Memory B cell (primary cell): ENCODE data around the gene CHD2.

Source experiments
- ATAC-seq: fragments of 150-1000 bp; cut with Tn5 transposase; 2 replicates; pipeline ENCODE4 v1.10.0; 2021; ENCODE audit warnings: low read depth, mild to moderate bottlenecking, moderate library complexity
- DNase-seq, 2 donors: peaks; one replicate each; pipeline ENCODE4 v3.0.0; 2022; ENCODE audit warnings: low spot score in 2 of 2
- H3K27ac Mint-ChIP-seq: one replicate; pipeline ENCODE4 v1.8.0; 2022; ENCODE audit warnings: mild to moderate bottlenecking, moderate library complexity, mixed read lengths
- H3K27me3 Mint-ChIP-seq: one replicate; pipeline ENCODE4 v1.8.0; 2022; ENCODE audit warnings: mixed read lengths
- H3K36me3 Mint-ChIP-seq: one replicate; pipeline ENCODE4 v1.8.0; 2022; ENCODE audit warnings: mild to moderate bottlenecking, mixed read lengths
- H3K4me1 Mint-ChIP-seq: one replicate; pipeline ENCODE4 v1.8.0; 2022; ENCODE audit warnings: mixed read lengths
- H3K4me3 Mint-ChIP-seq: one replicate; pipeline ENCODE4 v1.8.0; 2022; ENCODE audit warnings: mild to moderate bottlenecking, moderate library complexity, mixed read lengths
- H3K9me3 Mint-ChIP-seq: one replicate; pipeline ENCODE4 v1.8.0; 2022; ENCODE audit warnings: mixed read lengths

CHD2 gene

GRCh38 chr15:92881802-92882696 lies 18.1 kb upstream of the CHD2 start:
- Mint-ChIP-seq H3K27me3 (no peaks in the 10 kb centered on the region), H3K36me3 (peaks cover 8% of the 10 kb centered on the region), H3K4me3 (peak overlapping the region; percentile 76), H3K27ac (peak overlapping the region; percentile 91), H3K4me1 (peaks cover 18% of the 10 kb centered on the region), H3K9me3 (no peaks in the 10 kb centered on the region)
- DNase-seq (peak; percentile 91 to 95), ATAC-seq (peak; percentile 87)

- Mint-ChIP-seq H3K36me3 (peaks cover 12% of the 10 kb centered on the region), H3K4me1 (peaks cover 20% of the 10 kb centered on the region), H3K9me3 (no peaks in the 10 kb centered on the region)
Measured at GRCh38 chr15:92882697-92883162, 17.4 kb upstream of the CHD2 start.

GRCh38 chr15:92883163-92883875 lies 16.8 kb upstream of the CHD2 start:
- Mint-ChIP-seq H3K4me3 (peak overlapping the region; percentile 97), H3K4me1 (peaks cover 19% of the 10 kb centered on the region), H3K27me3 (no peaks in the 10 kb centered on the region), H3K27ac (peak overlapping the region; percentile 91), H3K36me3 (peaks cover 12% of the 10 kb centered on the region), H3K9me3 (no peaks in the 10 kb centered on the region)
- DNase-seq (peak; percentile 50 to 63), ATAC-seq (peak; percentile 8)

More at GRCh38 chr15:92882697-92883162, 17.4 kb upstream of the CHD2 start:
- ATAC-seq (peak; percentile 77), DNase-seq (no peak)
- H3K27me3 Mint-ChIP-seq: no peaks in the 10 kb centered on the region
- H3K4me3 Mint-ChIP-seq: peak overlapping the region; percentile 76
- H3K27ac Mint-ChIP-seq: peak overlapping the region; percentile 91

GRCh38 chr15:92883876-92884435 lies 16.2 kb upstream of the CHD2 start:
- ATAC-seq (no peak), DNase-seq (no peak)
- no peaks in the 10 kb centered on the region for H3K27me3 Mint-ChIP-seq

GRCh38 chr15:92884436-92885223 lies 15.5 kb upstream of the CHD2 start:
- peak overlapping the region; percentile 97 for H3K4me3 Mint-ChIP-seq
- ATAC-seq: no peak
- H3K27ac Mint-ChIP-seq: peak overlapping the region; percentile 91
- H3K27me3 Mint-ChIP-seq: no peaks in the 10 kb centered on the region
- DNase-seq: no peak
- peaks cover 14% of the 10 kb centered on the region for H3K36me3 Mint-ChIP-seq
- peaks cover 21% of the 10 kb centered on the region for H3K4me1 Mint-ChIP-seq
- no peaks in the 10 kb centered on the region for H3K9me3 Mint-ChIP-seq

More at GRCh38 chr15:92883876-92884435, 16.2 kb upstream of the CHD2 start:
- Mint-ChIP-seq H3K4me1 (peaks cover 19% of the 10 kb centered on the region), H3K36me3 (peaks cover 12% of the 10 kb centered on the region), H3K9me3 (no peaks in the 10 kb centered on the region), H3K4me3 (peak overlapping the region; percentile 97), H3K27ac (peak overlapping the region; percentile 91)

GRCh38 chr15:92885224-92886041 lies 14.7 kb upstream of the CHD2 start:
- DNase-seq (no peak), ATAC-seq (no peak)
- Mint-ChIP-seq H3K4me3 (peak overlapping the region; percentile 97), H3K27ac (peak overlapping the region; percentile 91), H3K9me3 (no peaks in the 10 kb centered on the region), H3K27me3 (no peaks in the 10 kb centered on the region), H3K4me1 (peaks cover 23% of the 10 kb centered on the region), H3K36me3 (peaks cover 19% of the 10 kb centered on the region)

GRCh38 chr15:92886042-92886537 lies 14.0 kb upstream of the CHD2 start:
- Mint-ChIP-seq H3K36me3 (peaks cover 23% of the 10 kb centered on the region), H3K27ac (no peak overlapping the region), H3K4me1 (peaks cover 28% of the 10 kb centered on the region), H3K27me3 (no peaks in the 10 kb centered on the region), H3K4me3 (no peak overlapping the region), H3K9me3 (no peaks in the 10 kb centered on the region)
- ATAC-seq (no peak), DNase-seq (no peak)

- no peak for ATAC-seq
- Mint-ChIP-seq H3K27ac (peak overlapping the region; percentile 51), H3K36me3 (peaks cover 25% of the 10 kb centered on the region), H3K4me3 (no peak overlapping the region), H3K27me3 (no peaks in the 10 kb centered on the region), H3K4me1 (peaks cover 30% of the 10 kb centered on the region), H3K9me3 (no peaks in the 10 kb centered on the region)
- no peak for DNase-seq
Measured at GRCh38 chr15:92886815-92887214, 13.3 kb upstream of the CHD2 start.

- peaks cover 30% of the 10 kb centered on the region for H3K36me3 Mint-ChIP-seq
- H3K27me3 Mint-ChIP-seq: no peaks in the 10 kb centered on the region
- ATAC-seq (no peak), DNase-seq (no peak)
- H3K27ac Mint-ChIP-seq: no peak overlapping the region
- no peak overlapping the region for H3K4me3 Mint-ChIP-seq
- H3K4me1 Mint-ChIP-seq: peaks cover 31% of the 10 kb centered on the region
- H3K9me3 Mint-ChIP-seq: no peaks in the 10 kb centered on the region
Measured at GRCh38 chr15:92887869-92888268, 12.3 kb upstream of the CHD2 start.

- H3K27me3 Mint-ChIP-seq: no peaks in the 10 kb centered on the region
- H3K4me3 Mint-ChIP-seq: peak overlapping the region; percentile 5
- ATAC-seq (peak; percentile 31), DNase-seq (no peak)
- H3K4me1 Mint-ChIP-seq: peaks cover 33% of the 10 kb centered on the region
- peaks cover 1% of the 10 kb centered on the region for H3K9me3 Mint-ChIP-seq
- peaks cover 32% of the 10 kb centered on the region for H3K36me3 Mint-ChIP-seq
- H3K27ac Mint-ChIP-seq: peak overlapping the region; percentile 86
Measured at GRCh38 chr15:92889390-92890107, 10.6 kb upstream of the CHD2 start.

GRCh38 chr15:92891533-92892200 lies 8.5 kb upstream of the CHD2 start:
- peaks cover 36% of the 10 kb centered on the region for H3K4me1 Mint-ChIP-seq
- H3K36me3 Mint-ChIP-seq: peaks cover 34% of the 10 kb centered on the region

GRCh38 chr15:92892201-92892555 lies 7.9 kb upstream of the CHD2 start:
- no peak for DNase-seq

More at GRCh38 chr15:92891533-92892200, 8.5 kb upstream of the CHD2 start:
- no peak overlapping the region for H3K4me3 Mint-ChIP-seq
- H3K27ac Mint-ChIP-seq: peak overlapping the region; percentile 77
- no peaks in the 10 kb centered on the region for H3K27me3 Mint-ChIP-seq
- no peak for DNase-seq
- H3K9me3 Mint-ChIP-seq: peaks cover 1% of the 10 kb centered on the region
- no peak for ATAC-seq

More at GRCh38 chr15:92892201-92892555, 7.9 kb upstream of the CHD2 start:
- Mint-ChIP-seq H3K36me3 (peaks cover 30% of the 10 kb centered on the region), H3K4me3 (no peak overlapping the region), H3K27me3 (no peaks in the 10 kb centered on the region), H3K27ac (no peak overlapping the region), H3K4me1 (peaks cover 32% of the 10 kb centered on the region), H3K9me3 (peaks cover 1% of the 10 kb centered on the region)
- no peak for ATAC-seq
